Subcutaneous adipose tissue (tissue), 4 donors: ENCODE data around the gene PLA2G4E. TPM values are rescaled to one million over a fixed set of nuclear protein-coding genes. Genes with fewer than 3 reads are reported as not detected.

ENCODE experiments used
- CTCF ChIP-seq: fragments of 450-650 bp; IDR thresholded peaks from one replicate; pipeline ENCODE4 v1.5.1; 2016; ENCODE audit warnings: low read depth, mild to moderate bottlenecking, control low read depth, antibody characterized with exemption, moderate library complexity
- total RNA-seq, 4 donors: library from RNA; depleted of rRNA; stranded (reverse); fragments of >200 nt; gene quantifications; one replicate each; pipeline ENCODE4 v1.1.0, GENCODE V29; 2016

Gene PLA2G4E
- total RNA-seq, 4 donors from 2014 or later = not detected

DNA sequence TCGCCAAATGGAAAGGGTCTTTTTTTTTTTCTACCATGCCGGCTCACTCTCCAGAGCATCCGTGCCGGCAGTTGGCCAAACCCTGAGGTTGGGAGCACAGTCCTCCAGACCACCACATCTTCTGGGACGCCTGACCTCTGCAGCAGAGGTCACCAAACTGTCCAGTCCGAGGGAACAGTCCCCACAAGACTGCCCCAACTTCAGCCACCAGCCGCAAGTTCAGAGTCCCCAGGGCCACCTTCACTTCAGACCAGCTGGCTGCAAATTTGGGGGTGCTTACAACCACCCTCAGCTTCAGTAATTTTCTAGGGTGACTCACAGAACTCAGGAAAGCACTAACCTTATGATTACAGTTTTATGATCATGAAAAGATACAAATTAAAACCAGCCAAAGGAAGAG lies 44.6 kb upstream of the PLA2G4E start:
- no peak for TF ChIP-seq CTCF

DNA sequence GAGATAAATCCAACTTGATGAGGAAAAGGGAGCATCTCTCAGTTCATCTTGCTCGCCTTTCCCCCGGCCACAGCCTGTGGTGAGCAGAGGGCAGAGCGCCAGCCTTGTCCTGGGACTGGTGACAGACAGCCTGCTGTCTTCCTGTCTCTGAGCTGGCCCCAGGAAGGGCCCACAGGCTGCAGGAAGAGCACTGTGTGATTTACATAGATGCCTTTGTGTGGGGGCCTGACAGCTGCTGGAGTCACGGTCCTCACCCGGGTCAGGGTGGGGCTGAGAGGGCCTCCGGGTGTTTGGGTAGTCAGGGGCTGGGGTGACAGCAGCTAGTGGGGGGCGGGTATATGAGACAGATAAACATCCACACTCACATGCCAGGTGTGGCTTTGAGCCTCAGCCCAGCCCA lies 44.2 kb upstream of the PLA2G4E start:
- TF ChIP-seq CTCF = no peak

DNA sequence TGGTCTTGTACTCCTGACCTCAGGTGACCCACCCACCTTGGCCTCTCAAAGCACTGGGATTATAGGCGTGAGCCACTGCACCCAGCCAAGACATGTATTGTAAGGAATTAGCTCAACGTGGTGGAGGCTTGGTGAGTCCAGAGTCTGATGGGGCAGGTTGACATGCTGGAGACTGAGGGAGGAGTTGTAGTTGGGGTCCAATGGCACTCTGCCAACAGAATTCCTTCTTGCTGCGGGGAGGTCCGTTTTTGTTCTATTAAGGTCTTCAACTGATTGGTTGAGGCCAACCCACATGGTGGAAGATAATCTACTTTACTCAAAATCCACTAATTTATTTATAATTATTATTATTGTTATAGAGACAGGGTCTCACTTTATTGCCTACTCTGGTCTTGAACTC lies 43.4 kb upstream of the PLA2G4E start:
- TF ChIP-seq CTCF = no peak

GRCh38 chr15:42063122-42063848 lies 42.4 kb upstream of the PLA2G4E start:
- TF ChIP-seq CTCF = no peak

DNA sequence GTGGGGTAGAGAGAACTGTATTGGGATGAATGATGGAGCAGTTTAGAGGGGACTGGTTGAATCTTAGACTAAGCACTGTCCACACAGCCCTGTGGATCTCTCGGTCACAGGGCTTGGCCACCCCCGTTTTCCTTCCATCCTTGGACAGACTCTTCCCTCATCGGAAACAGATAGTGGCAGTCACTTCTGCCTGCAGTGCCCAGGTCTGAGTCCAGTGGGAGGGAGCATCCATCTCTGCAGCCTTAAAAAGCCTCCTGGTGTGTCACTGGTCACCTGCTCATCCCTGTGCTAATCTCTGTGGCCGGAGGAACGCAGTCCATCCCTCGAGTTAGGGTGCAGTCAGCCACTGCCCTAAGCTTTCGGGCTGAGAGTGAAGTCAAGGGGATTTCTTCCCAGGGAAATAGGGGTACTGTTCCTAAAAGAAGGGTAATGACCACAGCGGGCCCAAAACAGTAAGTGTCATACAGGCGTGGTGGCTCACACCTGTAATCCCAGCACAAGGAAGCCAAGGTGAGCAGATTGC lies 41.5 kb upstream of the PLA2G4E start:
- no peak for TF ChIP-seq CTCF

DNA sequence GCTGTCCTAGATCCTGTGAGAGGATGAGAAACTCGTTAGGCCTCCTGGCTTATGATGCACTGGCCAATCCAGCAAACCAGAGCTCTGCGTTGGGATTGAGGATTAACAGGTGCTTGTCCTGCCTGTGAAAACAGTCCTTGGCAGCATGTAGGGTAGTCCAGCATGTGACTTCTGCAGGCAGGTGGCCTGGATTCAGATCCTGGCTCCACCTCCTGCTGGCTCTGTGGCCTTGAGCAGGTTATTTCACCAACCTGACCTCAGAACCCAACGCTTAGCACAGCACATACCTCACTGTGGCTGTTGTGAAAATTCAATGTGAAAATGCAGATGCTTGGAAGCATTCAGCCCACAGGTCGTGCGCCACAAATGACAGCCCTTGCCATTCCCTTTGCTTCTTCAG lies 40.0 kb upstream of the PLA2G4E start:
- TF ChIP-seq CTCF = no peak

GRCh38 chr15:42060477-42060763 lies 39.6 kb upstream of the PLA2G4E start:
- TF ChIP-seq CTCF = no peak
